ENCODE results near the gene FAM89B.

Gene FAM89B

DNA sequence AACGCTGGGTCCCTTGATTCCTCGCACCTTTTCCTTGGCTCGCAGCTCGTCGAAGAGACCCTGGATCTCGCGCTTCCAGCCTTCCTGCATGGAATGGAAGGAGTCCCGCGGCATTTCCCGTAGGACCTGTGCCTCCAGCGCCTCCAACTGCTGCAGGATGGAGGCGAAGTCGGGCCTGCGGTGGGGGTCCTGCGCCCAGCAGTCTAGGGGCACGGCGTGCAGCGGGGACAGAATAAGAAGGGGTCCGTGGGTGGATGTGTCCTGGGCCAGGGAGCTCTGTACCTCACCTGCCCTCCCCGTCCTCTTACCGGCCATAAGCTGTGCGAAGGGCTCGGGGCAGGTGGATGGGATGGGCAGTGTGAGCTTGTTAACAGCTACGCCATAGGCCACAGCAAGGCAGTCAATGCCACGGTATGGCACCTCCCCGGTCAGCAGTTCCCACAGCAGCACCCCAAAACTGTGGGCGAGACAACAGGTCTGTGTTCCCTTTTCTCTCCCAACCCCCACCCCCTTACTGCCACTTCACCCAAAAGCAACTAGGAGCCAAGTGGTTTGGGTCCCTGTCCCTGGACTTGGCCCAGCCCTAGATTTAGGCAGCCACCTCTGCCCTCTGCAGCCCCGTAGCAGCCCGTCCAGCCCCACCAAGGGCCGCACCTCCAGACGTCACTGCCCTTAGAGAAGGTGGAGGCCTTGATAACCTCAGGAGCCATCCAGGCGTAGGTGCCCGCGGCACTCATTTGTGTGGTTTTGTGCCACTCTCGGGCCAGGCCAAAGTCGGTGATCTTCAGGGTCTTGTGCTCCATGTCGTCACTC lies 35.5 kb downstream of the FAM89B start:
- H3K4me3 ChIP-seq (ENCODE audit: low read depth, low read length) = peak overlapping the region; percentile 55
- H3K4me1 ChIP-seq (ENCODE audit: control insufficient read depth, insufficient read depth, low read length) = no peaks in the 10 kb centered on the region
- H3K27me3 ChIP-seq (ENCODE audit: control insufficient read depth, insufficient read depth, low read length) = peaks cover 2% of the 10 kb centered on the region
- H3K9ac ChIP-seq (ENCODE audit: low read depth, low read length) = peak overlapping the region; percentile 47
- H3K36me3 ChIP-seq (ENCODE audit: control insufficient read depth, insufficient read depth, low read length) = peaks cover 13% of the 10 kb centered on the region
- no peaks in the 10 kb centered on the region for H3K9me3 ChIP-seq (ENCODE audit: control insufficient read depth, insufficient read depth, low read length)

GRCh38 chr11:65609229-65609628 lies 36.9 kb downstream of the FAM89B start:
- Histone ChIP-seq H3K4me3 (ENCODE audit: low read depth, low read length) (no peak overlapping the region), H3K36me3 (ENCODE audit: control insufficient read depth, insufficient read depth, low read length) (peaks cover 14% of the 10 kb centered on the region), H3K9ac (ENCODE audit: low read depth, low read length) (no peak overlapping the region), H3K27me3 (ENCODE audit: control insufficient read depth, insufficient read depth, low read length) (peaks cover 2% of the 10 kb centered on the region), H3K4me1 (ENCODE audit: control insufficient read depth, insufficient read depth, low read length) (no peaks in the 10 kb centered on the region), H3K9me3 (ENCODE audit: control insufficient read depth, insufficient read depth, low read length) (no peaks in the 10 kb centered on the region)

DNA sequence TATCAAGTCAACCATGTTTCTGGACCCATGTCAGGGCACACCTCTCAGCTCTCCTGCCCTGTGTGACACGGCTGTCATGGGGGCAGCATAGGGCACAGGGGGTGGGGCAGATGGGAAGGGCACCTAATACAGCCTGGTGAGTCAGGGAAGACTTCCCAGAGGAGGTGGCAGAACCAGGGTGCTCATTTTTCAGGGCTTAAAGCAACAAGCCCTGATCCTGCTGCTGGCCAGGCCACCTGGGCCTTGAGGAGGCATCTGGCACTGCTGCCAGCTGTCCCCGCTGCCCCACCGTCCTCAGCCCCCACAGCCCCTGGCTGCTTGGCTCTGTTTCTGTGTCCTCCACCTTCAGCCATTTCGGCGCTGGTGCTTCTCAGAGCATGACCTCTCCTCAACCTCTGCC lies 37.3 kb downstream of the FAM89B start:
- Histone ChIP-seq H3K27me3 (ENCODE audit: control insufficient read depth, insufficient read depth, low read length) (peaks cover 2% of the 10 kb centered on the region), H3K4me1 (ENCODE audit: control insufficient read depth, insufficient read depth, low read length) (no peaks in the 10 kb centered on the region), H3K4me3 (ENCODE audit: low read depth, low read length) (no peak overlapping the region), H3K36me3 (ENCODE audit: control insufficient read depth, insufficient read depth, low read length) (peaks cover 14% of the 10 kb centered on the region), H3K9ac (ENCODE audit: low read depth, low read length) (no peak overlapping the region), H3K9me3 (ENCODE audit: control insufficient read depth, insufficient read depth, low read length) (no peaks in the 10 kb centered on the region)

- Histone ChIP-seq H3K9ac (ENCODE audit: low read depth, low read length) (no peak overlapping the region), H3K36me3 (ENCODE audit: control insufficient read depth, insufficient read depth, low read length) (peaks cover 11% of the 10 kb centered on the region), H3K4me1 (ENCODE audit: control insufficient read depth, insufficient read depth, low read length) (no peaks in the 10 kb centered on the region), H3K27me3 (ENCODE audit: control insufficient read depth, insufficient read depth, low read length) (peaks cover 2% of the 10 kb centered on the region), H3K9me3 (ENCODE audit: control insufficient read depth, insufficient read depth, low read length) (no peaks in the 10 kb centered on the region), H3K4me3 (ENCODE audit: low read depth, low read length) (no peak overlapping the region)
Measured at GRCh38 chr11:65610404-65610803, 38.1 kb downstream of the FAM89B start.

- Histone ChIP-seq H3K27me3 (ENCODE audit: control insufficient read depth, insufficient read depth, low read length) (peaks cover 2% of the 10 kb centered on the region), H3K36me3 (ENCODE audit: control insufficient read depth, insufficient read depth, low read length) (peaks cover 4% of the 10 kb centered on the region), H3K9ac (ENCODE audit: low read depth, low read length) (peak overlapping the region; percentile 0), H3K4me3 (ENCODE audit: low read depth, low read length) (no peak overlapping the region), H3K4me1 (ENCODE audit: control insufficient read depth, insufficient read depth, low read length) (no peaks in the 10 kb centered on the region), H3K9me3 (ENCODE audit: control insufficient read depth, insufficient read depth, low read length) (no peaks in the 10 kb centered on the region)
Measured at GRCh38 chr11:65611028-65611757, 38.9 kb downstream of the FAM89B start.

- Histone ChIP-seq H3K4me1 (ENCODE audit: control insufficient read depth, insufficient read depth, low read length) (no peaks in the 10 kb centered on the region), H3K36me3 (ENCODE audit: control insufficient read depth, insufficient read depth, low read length) (peaks cover 4% of the 10 kb centered on the region), H3K9ac (ENCODE audit: low read depth, low read length) (peak overlapping the region; percentile 0), H3K9me3 (ENCODE audit: control insufficient read depth, insufficient read depth, low read length) (no peaks in the 10 kb centered on the region), H3K4me3 (ENCODE audit: low read depth, low read length) (no peak overlapping the region), H3K27me3 (ENCODE audit: control insufficient read depth, insufficient read depth, low read length) (peaks cover 2% of the 10 kb centered on the region)
Measured at GRCh38 chr11:65611758-65612603, 39.6 kb downstream of the FAM89B start.

GRCh38 chr11:65612691-65613090 lies 40.4 kb downstream of the FAM89B start:
- no peaks in the 10 kb centered on the region for H3K4me1 ChIP-seq (ENCODE audit: control insufficient read depth, insufficient read depth, low read length)
- no peak overlapping the region for H3K9ac ChIP-seq (ENCODE audit: low read depth, low read length)
- no peaks in the 10 kb centered on the region for H3K9me3 ChIP-seq (ENCODE audit: control insufficient read depth, insufficient read depth, low read length)
- H3K27me3 ChIP-seq (ENCODE audit: control insufficient read depth, insufficient read depth, low read length) = peaks cover 2% of the 10 kb centered on the region
- peaks cover 8% of the 10 kb centered on the region for H3K36me3 ChIP-seq (ENCODE audit: control insufficient read depth, insufficient read depth, low read length)
- H3K4me3 ChIP-seq (ENCODE audit: low read depth, low read length) = no peak overlapping the region

DNA sequence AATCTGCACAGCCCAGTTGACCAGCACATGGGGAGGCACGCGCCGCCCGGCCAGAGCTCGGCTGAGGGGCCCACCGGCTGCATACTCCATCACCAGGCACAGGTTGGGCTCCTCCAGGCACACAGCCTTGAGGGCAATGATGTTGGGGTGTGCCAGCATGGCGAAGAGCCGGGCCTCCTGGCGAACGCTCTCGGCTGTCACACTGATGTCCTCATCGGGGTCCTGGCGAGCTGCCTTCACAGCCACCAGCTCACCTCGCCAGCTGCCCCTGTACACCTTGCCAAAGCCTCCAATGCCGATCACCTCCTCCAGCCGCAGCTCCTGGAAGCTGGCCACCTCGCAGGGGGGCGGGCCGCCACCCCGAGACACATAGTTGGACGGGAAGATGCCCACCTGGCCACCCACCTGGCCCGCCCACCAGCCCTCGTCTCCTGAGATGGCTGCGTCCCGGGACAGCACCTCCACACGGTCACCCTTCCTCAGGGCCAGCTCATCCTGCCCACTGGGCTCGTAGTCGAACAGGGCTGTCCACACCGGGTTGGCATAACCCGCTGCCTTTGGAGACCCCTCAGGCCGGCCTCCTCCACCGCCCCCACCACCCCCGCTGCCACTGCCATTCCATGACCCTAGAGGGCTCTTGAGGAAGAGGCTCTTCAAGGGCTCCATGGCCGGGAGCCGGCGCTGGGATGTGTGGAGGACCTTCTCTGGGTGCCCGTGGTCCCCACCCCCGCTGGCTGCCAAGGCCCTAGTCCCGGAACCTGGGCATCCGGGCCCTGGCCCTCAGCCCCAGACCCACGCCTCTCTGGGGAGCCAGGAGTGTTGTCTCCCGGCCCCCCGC lies 41.0 kb downstream of the FAM89B start:
- Histone ChIP-seq H3K36me3 (ENCODE audit: control insufficient read depth, insufficient read depth, low read length) (peaks cover 14% of the 10 kb centered on the region), H3K4me1 (ENCODE audit: control insufficient read depth, insufficient read depth, low read length) (no peaks in the 10 kb centered on the region), H3K27me3 (ENCODE audit: control insufficient read depth, insufficient read depth, low read length) (no peaks in the 10 kb centered on the region), H3K9me3 (ENCODE audit: control insufficient read depth, insufficient read depth, low read length) (no peaks in the 10 kb centered on the region), H3K9ac (ENCODE audit: low read depth, low read length) (peak overlapping the region; percentile 47), H3K4me3 (ENCODE audit: low read depth, low read length) (peak overlapping the region; percentile 87)

DNA sequence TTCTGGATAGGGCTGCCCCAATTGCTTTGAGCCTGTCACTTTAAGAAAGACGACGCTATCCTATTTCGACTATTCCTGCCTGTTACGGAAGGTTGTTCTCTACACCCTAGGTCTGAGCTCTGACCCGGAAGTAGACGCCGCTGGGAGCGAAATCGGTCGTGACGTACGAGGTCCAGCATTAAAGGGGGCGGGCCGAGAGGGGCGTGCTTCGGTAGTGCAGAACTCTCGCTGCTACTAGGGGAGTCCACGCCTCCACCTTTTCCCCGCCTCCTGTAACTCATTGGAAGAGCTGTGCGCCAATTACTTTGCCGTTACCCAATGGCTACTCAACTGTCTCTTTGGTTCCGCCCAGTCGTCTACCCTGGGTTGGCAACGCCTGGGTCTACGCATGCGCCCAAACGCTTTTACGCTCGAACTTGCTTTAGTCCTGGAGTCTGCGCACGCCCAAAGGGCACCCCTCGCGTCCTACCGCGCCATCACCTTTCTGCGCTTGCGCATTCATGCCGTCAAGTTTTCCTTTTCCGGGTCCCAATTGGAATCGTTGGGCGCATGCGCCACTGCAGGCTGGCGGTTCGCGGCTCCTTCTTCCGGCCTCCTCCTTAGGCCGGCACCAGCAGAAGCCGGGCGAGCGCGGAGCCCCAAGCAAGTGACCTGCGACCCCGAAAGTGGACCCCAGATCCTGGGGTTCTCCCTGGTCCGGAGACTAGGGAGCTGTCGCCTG lies 43.1 kb downstream of the FAM89B start, which contains the start of gene PCNX3:
Gene PCNX3, plus strand, starts transcription at position 548 of the 721 bp plus-strand sequence. CDS start 536 bp downstream, outside the sequence.
- peak within 1 kb of the TSS; percentile 76 for H3K9ac ChIP-seq (ENCODE audit: low read depth, low read length)
- H3K27me3 ChIP-seq (ENCODE audit: control insufficient read depth, insufficient read depth, low read length) = no peaks in the 10 kb centered on the region
- no peaks in the 10 kb centered on the region for H3K4me1 ChIP-seq (ENCODE audit: control insufficient read depth, insufficient read depth, low read length)
- peaks cover 30% of the 10 kb centered on the region for H3K36me3 ChIP-seq (ENCODE audit: control insufficient read depth, insufficient read depth, low read length)
- H3K4me3 ChIP-seq (ENCODE audit: low read depth, low read length) = peak within 1 kb of the TSS; percentile 87
- no peaks in the 10 kb centered on the region for H3K9me3 ChIP-seq (ENCODE audit: control insufficient read depth, insufficient read depth, low read length)

DNA sequence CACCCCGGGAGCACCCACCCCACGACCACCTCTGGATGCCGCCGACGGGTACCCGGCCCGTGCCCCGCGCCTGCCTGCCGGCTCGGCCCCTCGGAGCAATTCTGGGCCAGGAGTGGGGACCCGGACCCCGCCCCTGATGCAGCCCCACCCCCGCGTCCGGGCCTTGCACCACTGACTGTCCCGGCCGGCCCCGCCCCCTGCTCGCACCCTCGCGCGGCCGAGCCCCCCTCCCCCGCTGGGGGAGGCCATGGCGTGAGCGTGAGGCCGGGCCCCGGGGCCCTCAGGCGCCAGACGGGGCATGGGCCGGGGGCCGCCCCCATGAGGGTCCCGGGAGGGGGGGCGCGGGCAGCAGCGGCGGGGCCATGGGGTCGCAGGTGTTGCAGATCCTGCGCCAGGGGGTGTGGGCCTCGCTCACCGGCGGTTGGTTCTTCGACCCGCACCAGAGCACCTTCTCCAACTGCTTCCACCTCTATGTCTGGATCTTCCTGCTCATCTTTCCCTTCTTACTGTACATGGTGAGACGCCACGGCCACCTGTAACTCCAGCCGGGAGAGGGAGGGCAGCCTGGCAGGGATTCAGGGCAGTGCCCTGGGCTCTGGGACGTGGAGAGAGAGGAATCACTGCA lies 43.7 kb downstream of the FAM89B start:
- peaks cover 37% of the 10 kb centered on the region for H3K36me3 ChIP-seq (ENCODE audit: control insufficient read depth, insufficient read depth, low read length)
- H3K4me1 ChIP-seq (ENCODE audit: control insufficient read depth, insufficient read depth, low read length) = no peaks in the 10 kb centered on the region
- peak overlapping the region; percentile 76 for H3K9ac ChIP-seq (ENCODE audit: low read depth, low read length)
- no peaks in the 10 kb centered on the region for H3K9me3 ChIP-seq (ENCODE audit: control insufficient read depth, insufficient read depth, low read length)
- peak overlapping the region; percentile 84 for H3K4me3 ChIP-seq (ENCODE audit: low read depth, low read length)
- H3K27me3 ChIP-seq (ENCODE audit: control insufficient read depth, insufficient read depth, low read length) = no peaks in the 10 kb centered on the region

Data from iPS-15b (cell line).